Measurements from ENCODE around the gene PITX2. TPM values are rescaled to one million over a fixed set of nuclear protein-coding genes. Genes with fewer than 3 reads are reported as not detected.

PITX2 gene
- polyA plus RNA-seq, 3 donors, result 3.3 to 5.0 (median 4.3) TPM

DNA sequence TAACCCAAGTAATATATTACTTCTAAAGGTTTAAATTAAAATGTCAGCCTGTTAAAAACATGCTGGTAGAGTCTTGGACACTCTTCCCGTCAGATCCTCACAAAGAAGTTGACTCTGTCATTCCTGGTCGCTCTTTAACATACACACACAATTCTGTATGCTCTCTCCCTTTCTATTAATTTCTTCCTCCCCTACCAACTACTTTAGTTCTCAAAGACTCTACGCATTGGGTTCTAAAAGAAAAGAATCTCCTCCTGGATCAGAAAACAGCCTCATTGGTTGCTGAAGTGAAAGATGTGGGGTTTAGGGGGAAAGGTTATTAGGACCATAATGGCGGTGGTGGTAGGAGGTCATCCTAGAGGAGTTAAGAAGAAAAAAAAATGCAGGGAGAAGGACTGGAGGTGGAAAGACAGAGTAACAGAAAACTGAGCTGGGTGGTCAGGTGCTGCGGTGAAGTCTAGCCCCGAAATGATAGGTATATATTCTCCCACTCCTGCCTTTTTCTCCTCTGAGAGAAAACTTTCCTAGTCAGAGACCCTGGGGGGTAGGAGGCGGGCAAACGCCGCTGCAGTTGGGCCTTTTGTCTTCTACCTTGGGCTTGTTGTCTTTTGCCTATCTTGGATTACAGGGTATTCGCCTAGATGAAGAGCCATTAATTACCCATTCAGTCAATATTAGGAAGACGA lies 5.2 kb upstream of the PITX2 start:
- no peak for DNase-seq (ENCODE audit: extremely low read depth in 1 of 11, low read depth in 9 of 11, low spot score in 4 of 11)

DNA sequence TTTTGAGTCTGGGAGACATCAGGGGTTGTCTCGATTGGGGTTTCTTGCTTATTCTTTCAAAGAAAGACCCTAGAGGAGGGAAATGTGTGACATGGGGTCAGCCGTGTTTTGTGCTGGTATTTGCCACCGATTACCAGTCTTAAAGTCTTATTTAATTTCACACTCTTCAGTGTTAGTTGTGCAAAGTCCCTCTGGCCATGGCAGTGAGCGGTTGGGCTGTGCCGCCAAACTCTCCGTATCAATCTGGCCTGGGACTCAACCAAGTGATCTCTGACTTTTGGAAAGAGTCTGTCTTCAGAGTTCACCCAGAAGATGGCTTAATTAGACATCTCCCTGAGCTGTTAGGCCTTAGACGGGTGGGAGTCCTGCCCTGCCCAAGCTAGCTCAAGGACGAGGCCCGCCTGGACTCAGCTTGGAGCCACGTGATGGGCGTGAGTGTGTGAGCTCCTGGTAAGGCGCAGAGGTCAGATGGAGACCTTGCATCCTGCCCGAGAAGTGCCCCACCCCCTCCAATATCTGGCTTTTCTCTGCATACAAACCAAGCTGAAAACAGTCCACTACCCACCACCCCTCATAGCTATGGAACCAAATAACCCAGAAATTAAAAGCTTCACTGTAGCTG lies 3.8 kb upstream of the PITX2 start:
- DNase-seq (ENCODE audit: extremely low read depth in 1 of 11, low read depth in 9 of 11, low spot score in 4 of 11), result no peak

DNA sequence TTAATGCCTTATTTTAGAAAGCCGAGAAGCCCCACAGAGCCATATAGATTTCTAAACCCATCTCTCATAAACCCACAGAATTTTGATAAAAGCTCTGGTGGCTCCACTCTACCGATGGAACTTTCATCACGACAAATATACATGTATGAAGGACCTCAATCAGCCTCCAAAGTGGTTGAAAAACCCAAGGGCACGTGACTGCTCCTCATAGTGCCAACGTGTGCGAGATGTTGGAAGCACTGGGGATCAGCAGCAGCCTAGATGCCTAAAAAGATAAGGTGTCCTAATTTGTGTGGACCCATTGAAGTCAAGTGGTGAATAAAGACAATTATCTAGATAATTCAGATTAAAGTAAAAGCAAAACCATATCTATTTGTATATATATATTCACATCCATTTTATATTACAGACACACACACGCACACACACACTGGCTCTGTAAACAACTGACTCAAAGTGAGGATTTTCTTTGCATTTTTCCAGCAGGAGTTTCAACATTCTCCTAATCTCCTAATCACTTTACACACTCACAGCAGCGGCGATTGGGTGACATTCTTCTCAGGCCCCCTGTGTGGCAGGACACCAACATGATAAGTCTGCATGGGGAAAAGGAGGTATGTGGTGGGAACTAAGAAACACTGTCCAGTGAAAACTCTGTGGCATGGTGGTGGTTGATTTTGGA lies 2.8 kb upstream of the PITX2 start:
- no peak for DNase-seq (ENCODE audit: extremely low read depth in 1 of 11, low read depth in 9 of 11, low spot score in 4 of 11)

DNA sequence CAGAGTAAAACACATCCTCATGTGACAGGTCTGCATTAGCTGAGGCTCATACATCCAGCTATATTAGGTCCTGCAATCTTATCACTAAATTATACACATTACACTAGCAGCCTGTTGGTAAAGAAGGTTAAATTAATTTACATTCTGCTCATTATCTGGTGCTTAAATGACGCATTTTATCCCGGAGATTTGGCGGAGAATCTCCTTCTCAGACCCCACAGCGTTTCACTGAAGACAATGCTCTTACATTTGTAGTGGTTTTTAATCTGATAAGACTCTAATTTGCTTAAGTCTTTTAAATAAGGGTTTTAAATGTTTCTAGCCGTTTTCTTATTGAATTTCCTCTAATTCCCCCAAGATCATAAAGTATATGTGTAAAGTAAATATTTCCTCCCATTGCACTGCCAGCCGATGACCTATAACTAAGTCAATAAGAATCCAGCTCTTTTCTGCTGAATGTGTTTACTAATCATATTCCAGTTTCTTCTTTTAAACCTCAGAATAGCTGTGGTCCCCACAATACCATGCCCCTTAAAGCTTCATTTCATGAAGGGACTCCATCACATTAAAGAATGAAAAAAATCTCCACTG lies 2.1 kb upstream of the PITX2 start:
- no peak for DNase-seq (ENCODE audit: extremely low read depth in 1 of 11, low read depth in 9 of 11, low spot score in 4 of 11)

DNA sequence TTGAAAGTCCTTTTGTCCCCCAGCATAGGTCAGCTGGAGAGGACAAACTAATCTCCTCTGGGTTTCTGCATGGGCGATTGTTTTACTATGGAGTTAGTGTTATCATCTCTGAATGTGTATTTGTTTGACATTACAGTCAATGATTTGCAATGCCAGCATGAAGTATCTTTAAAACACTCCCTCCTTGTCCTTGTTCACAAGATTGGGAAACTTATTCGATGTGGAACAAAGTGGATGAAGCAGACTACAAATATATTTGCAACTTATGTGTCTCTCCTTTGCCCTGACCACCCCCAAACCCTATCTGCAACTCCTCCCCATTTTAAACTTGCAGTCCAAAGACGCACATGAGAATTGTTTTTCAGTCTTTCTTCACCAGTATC lies 1.5 kb upstream of the PITX2 start:
- DNase-seq (ENCODE audit: extremely low read depth in 1 of 11, low read depth in 9 of 11, low spot score in 4 of 11), result no peak

DNA sequence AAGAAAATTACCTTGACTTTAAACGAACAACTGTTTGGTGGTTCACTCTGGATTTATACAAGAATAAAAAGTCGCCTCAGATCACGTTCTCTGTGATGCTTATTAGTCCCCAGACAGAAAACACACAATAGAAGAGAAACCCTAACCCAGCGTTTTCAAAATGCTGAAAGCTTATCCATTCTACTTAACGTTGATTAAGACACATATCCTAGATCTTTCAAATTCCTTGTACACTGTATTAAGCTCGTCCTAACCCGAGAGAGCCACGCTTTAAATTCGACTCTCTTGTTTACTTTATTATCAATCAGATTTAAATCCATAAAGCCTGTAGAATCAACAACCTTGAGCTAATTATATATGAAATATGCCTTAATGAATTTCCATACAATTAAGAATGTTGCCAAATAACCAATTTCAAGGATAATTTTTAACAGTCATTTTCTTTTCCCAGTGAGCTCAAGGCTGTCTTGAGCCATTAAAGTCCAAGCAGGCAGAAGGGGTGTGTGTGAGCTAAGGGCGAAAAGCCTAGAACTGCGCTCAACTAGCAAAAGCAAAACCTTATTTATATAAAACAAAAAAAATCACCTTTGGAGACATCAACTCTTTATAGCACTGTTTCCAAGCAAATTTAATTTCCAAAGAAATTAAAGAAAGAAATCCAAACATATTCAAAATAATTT lies 981 bp upstream of the PITX2 start:
- DNase-seq (ENCODE audit: extremely low read depth in 1 of 11, low read depth in 9 of 11, low spot score in 4 of 11), result no peak

DNA sequence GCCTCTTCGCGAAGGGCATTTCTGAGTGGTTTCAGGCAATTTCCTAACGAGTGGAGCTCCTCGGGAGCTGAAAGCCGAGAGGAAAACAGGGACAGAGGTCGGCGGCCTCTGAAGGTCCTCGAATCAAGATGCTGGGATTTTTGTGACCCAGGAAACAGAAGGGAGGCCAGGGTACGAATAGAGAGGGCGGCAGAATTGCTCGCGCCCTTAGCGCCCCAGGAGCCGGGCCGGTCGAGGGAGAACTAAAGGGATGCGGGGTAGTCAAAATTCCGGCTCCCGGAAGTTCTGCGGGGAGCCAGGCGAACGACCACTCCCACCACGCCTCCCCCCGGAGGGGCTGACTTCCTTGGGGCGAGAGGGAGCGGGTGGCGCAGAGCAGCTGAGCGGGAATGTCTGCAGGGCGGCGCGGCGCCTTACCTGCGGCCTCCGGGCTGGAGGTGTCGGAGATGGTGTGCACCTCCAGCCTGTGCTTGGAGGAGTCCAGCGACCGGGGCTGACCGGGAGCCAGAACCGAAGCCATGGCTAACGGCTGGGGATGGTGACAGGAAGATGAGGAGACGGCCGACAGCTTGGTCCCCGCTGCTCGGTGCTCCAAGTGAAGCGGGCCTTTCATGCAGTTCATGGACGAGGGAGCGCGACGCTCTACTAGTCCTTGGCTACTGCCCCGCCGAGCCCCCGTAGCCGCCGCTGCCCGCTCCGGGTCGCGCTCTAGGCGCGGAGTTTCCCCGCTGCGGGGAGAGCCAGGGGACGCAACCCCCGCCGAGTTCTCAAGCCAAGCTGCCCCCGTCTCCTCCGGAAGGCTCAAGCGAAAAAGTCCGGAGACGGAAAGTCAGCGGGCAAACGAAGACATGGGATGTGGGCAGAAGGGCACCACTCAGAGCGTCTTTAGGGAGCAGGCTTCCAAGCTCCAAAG lies 782 bp downstream of the PITX2 start:
- no peak for DNase-seq (ENCODE audit: extremely low read depth in 1 of 11, low read depth in 9 of 11, low spot score in 4 of 11)

DNA sequence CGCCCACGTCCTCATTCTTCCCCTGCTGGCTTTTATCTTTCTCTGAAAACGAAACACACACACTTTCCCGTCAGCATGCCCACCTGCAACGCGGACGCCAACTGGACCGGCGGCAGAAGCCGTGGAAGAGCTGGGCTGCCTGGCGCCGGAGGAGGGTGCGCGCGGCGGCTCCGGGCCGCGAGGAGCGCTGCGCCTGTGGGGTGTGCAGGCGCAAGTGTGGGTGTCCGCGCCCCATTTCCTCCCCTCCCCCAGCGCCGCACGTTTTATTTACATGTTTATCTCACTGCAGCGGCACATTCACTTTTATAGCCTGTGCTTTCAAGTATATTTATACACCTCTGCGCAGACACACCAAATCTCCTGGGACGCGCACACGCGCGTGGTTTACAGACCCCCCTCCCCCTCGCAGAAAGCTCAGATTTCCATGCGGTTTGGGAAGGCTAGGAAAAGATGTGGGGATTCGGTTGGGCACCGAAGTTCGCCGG lies 1.5 kb downstream of the PITX2 start:
- DNase-seq (ENCODE audit: extremely low read depth in 1 of 11, low read depth in 9 of 11, low spot score in 4 of 11), result no peak

DNA sequence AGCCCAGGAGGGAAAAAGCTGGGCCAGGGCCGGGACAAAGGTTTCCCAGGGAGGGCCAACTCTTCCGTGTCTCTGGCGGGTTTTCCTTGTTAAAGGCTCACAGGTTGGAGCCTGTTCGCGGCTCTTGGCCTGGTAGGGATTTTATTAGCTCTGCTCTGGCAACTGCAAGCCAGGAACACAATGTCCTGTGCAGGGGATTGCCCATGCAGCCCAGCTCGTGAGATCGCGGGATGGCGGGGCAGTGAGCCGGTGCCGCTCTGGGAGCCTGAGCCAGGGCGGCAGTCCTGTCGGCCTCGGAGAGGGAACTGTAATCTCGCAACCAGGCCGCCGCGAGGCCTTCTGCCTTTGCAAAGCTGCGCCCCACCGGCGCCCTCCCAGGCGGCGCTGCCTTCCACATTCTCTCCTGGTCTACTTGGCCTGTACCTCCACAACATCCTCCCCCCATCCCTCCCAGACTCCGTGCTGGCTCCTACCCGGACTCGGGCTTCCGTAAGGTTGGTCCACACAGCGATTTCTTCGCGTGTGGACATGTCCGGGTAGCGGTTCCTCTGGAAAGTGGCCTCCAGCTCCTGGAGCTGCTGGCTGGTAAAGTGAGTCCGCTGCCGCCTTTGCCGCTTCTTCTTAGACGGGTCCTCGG lies 2.1 kb downstream of the PITX2 start:
- DNase-seq (ENCODE audit: extremely low read depth in 1 of 11, low read depth in 9 of 11, low spot score in 4 of 11), result no peak

DNA sequence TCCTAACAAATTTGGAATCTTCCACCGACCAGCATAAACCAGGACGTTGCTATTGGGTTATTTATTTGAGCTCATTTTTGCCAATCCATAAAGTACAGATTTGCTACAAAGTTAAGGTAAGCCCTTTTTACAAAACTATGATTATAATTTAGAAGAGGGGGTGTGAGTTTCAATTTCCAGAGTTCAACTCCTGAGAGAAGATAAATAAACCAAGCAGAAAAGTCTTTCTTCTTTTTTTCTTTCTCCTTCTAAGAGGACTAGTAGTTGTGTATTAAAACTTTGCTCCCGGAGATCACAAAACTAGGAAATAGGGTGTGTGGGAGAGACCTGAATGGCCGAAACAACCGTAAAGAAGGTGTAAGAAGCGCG lies 2.6 kb downstream of the PITX2 start:
- DNase-seq (ENCODE audit: extremely low read depth in 1 of 11, low read depth in 9 of 11, low spot score in 4 of 11), result no peak

DNA sequence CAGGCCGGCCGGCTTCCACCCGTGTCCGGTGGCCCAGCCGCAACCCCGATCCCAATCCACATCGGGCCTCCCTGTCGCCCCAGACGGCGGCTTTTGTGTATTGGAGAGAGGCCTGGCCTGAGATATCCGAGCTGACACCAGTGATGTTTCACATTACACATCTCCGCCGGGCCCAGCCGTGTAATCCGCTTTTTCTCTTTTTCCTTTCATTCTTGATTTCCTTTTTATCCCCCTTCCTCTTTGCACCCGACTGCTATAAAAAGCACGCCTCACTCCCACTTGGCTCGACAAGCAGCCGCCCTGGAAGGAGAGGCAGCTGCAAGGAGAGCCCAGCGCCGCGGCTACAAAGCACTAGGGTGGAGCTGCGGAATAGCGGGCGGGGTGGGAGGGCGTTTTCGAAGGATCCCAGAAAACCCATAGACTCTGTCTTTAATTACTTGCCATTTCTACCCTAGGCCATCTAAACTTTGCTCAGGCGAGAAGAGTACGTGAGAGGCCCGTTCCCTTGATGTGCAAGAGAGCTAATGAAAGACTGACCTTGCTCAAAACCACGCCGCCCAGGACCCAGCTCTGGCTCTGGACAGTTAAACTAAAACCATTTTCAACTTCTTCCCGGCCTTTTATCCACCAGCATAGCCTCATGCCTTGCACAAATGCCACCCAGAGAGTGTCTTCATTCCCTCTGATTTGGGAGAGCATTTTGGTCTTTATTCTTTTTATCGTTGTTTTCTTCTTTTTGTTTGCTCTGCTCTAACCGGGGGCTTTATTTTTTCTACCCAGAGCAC lies 3.2 kb downstream of the PITX2 start:
- no peak for DNase-seq (ENCODE audit: extremely low read depth in 1 of 11, low read depth in 9 of 11, low spot score in 4 of 11)

DNA sequence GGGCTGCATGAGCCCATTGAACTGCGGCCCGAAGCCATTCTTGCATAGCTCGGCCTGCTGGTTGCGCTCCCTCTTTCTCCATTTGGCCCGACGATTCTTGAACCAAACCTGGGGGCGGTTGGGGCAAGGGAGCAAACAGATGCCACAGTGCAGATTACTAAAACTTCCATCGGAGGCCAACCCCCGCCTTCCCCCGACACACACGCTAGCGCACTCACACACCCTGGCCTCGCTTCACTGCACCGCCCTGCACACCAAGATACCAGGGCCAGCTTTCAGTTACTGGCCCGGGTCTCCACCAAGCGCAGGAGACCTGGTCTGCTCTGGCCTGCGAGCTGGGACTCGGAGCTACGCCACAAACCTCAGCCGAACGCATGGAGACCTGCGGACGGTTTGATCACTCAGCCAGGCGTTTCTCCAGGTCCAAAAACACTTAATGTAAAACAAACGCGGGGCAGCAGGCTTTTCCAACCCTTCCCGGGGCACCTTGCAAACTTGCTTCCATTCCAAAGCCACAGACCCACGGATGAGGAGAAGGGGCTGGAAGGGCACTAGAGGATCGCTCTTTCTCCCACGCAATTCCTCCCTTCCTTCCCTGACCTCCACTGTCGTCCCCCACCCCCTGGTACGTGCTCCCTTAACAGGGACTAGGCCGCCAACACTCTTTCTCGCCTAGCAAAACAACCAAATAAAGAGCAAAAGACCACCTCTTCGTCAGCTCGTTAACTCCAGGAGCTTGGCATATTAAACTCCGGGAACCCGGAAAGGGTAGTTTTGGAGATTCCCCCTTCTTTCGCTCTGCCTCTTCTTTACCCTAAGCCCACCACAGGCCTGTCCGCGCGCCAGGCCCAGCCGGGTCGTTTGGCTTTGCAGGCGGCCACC lies 4.1 kb downstream of the PITX2 start:
- peak in 1 of 11 donors; percentile 24 for DNase-seq (ENCODE audit: extremely low read depth in 1 of 11, low read depth in 9 of 11, low spot score in 4 of 11)

DNA sequence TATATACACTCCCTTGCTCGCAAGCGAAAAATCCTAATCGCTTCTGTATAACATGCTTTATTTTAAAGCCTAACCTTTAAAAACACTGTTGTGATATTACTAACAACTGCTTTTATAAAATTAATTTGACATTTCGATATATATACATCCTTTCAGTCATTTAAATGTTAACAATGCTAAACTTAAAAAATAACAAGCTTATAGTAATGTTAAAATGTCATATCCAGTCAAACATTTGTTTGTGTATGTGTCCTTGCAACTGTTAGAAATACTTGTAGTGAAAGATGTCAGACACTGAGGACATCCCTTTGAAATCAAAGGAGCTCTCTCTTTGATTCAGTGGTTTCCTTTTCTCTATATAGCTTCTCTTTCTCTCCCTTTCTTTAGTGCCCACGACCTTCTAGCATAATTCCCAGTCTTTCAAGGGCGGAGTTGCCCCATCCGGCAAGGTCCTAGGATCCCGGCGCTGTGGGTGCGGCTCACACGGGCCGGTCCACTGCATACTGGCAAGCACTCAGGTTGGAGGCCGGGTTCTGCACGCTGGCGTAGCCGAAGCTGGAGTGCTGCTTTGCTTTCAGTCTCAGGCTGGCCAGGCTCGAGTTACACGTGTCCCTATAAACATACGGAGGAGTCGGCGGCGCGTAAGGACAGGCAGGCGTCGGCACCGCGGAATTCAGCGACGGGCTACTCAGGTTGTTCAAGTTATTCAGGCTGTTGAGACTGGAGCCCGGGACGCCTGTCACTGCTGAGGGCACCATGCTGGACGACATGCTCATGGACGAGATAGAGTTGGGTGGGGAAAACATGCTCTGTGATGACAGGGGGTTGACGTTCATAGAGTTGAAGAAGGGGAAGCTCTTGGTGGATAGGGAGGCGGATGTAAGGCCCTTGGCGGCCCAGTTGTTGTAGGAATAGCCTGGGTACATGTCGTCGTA lies 5.0 kb downstream of the PITX2 start:
- DNase-seq (ENCODE audit: extremely low read depth in 1 of 11, low read depth in 9 of 11, low spot score in 4 of 11), result peak in 1 of 11 donors; percentile 24

DNA sequence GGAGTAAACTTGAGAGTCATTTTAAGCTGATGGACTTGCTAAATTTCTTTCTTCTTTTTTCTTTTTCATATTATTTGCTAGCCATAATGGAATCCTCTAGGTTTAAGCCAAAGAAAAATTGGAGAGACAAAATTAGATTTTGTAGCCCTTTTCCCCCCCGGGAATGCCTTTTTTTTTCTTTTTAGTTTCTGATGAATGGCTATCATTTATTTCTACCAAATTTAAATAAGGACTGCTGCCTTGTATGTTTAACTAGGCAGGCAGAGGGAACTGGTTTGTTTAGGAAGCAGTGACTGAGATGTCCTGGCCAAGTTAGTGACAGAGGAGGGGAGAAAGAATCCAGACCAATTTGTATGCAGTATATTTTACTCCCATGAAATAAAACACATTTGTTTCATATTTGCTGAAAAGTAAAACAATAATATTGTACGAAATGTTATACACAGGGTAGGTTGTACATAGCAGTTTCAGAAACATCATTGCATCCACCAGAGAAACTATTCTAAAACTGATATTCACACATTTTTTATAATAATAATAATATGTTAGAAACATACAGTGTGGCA lies 5.7 kb downstream of the PITX2 start:
- DNase-seq (ENCODE audit: extremely low read depth in 1 of 11, low read depth in 9 of 11, low spot score in 4 of 11), result peak in 1 of 11 donors; percentile 9
